ENCODE results near the gene ATXN7. TPM values are rescaled to one million over a fixed set of nuclear protein-coding genes. Genes with fewer than 3 reads are reported as not detected.

Gene ATXN7
- total RNA-seq, 2 experiments from 2014 or later = 15.2 to 35.2 TPM

- Histone ChIP-seq H3K4me3 (ENCODE audit: low read depth, low read length, poor library complexity, severe bottlenecking) (no peak overlapping the region), H3K9me3 (ENCODE audit: low read length) (no peaks in the 10 kb centered on the region), H3K4me1 (ENCODE audit: insufficient read depth, low read length, poor library complexity, severe bottlenecking) (peaks cover 9% of the 10 kb centered on the region), H3K27ac (ENCODE audit: low read depth, low read length, poor library complexity, severe bottlenecking) (no peak overlapping the region), H4K20me1 (ENCODE audit: insufficient read depth, low read length) (peaks cover 23% of the 10 kb centered on the region; the same call in 1 of the 2 replicates), H3K79me2 (ENCODE audit: insufficient read depth, low read depth, low read length) (peaks cover 46% of the 10 kb centered on the region), H3K9me2 (ENCODE audit: insufficient read depth, low read length) (no peaks in the 10 kb centered on the region), H3K4me2 (ENCODE audit: low read length) (no peak overlapping the region), H2AFZ (ENCODE audit: low read length) (no peak overlapping the region), H3K36me3 (ENCODE audit: insufficient read depth, low read length) (peaks cover 12% of the 10 kb centered on the region)
- no TSS peak for BruUV-seq (replicated peaks)
- ChIA-PET POLR2A (interaction anchor here (1.1 kb wide), 2 partner anchors 12 to 17 kb away, joined by 3 read pairs; no protein-coding TSS in a partner anchor), CTCF (ENCODE audit: unreplicated experiment) (no interaction called here)
- DNase-seq (ENCODE audit: low spot score) = no peak
- intact Hi-C loops (cut with micrococcal nuclease; ENCODE audit: unreplicated experiment) = no loop called here
- TF ChIP-seq EZH2phosphoT487 (IDR thresholded peaks at IDR 0.05; ENCODE audit: borderline replicate concordance, low read depth, low read length) (no peak), CTCF (conservative IDR thresholded peaks at IDR 0.05; ENCODE audit: low read length) (no peak)
These were observed 27.9 kb downstream of the ATXN7 start for GRCh38 chr3:63891518-63891917.

DNA sequence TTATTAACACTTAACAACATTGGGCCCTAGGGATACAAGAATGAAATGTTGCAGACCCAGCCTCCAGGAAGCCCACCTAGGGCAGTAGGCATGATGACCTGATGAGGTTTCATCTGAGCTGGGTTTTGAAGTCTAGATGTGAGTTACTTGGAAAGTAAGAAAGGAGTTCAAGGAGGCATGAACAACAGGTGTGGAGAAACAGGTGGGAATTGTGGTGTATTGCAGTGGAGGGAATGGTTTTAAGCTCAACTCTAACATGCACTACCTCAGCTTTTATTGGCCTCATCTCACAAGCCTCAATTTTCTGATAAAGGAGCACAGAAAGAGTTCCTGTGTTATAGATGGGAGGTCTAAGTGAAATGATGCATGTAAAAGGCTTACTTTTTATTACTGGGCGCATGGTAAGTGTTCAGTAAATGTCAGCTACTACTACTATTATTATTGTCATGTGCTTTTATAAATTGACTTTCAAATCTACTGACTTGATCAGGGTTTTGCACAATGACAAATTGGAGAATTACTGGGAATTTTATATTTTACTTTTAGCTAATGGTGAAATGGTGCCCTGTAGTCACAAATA lies 29.2 kb downstream of the ATXN7 start:
- H4K20me1 ChIP-seq (ENCODE audit: insufficient read depth, low read length) = peaks cover 24% of the 10 kb centered on the region; the same call in 1 of the 2 replicates
- no peak for DNase-seq (ENCODE audit: low spot score)
- TF ChIP-seq EZH2phosphoT487 (IDR thresholded peaks at IDR 0.05; ENCODE audit: borderline replicate concordance, low read depth, low read length) (no peak), CTCF (conservative IDR thresholded peaks at IDR 0.05; ENCODE audit: low read length) (no peak)
- ChIA-PET POLR2A (interaction anchor here (1.4 to 5.7 kb wide), 2 partner anchors 8 to 9 kb away, joined by 3 to 17 read pairs; no protein-coding TSS in a partner anchor), CTCF (ENCODE audit: unreplicated experiment) (no interaction called here)
- peaks cover 12% of the 10 kb centered on the region for H3K36me3 ChIP-seq (ENCODE audit: insufficient read depth, low read length)
- H3K9me3 ChIP-seq (ENCODE audit: low read length) = no peaks in the 10 kb centered on the region
- intact Hi-C loops (cut with micrococcal nuclease; ENCODE audit: unreplicated experiment) = no loop called here
- H3K4me2 ChIP-seq (ENCODE audit: low read length) = no peak overlapping the region
- no TSS peak for BruUV-seq (replicated peaks)
- no peak overlapping the region for H3K4me3 ChIP-seq (ENCODE audit: low read depth, low read length, poor library complexity, severe bottlenecking)
- no peaks in the 10 kb centered on the region for H3K9me2 ChIP-seq (ENCODE audit: insufficient read depth, low read length)
- H3K4me1 ChIP-seq (ENCODE audit: insufficient read depth, low read length, poor library complexity, severe bottlenecking) = peaks cover 13% of the 10 kb centered on the region
- H3K79me2 ChIP-seq (ENCODE audit: insufficient read depth, low read depth, low read length) = peaks cover 40% of the 10 kb centered on the region; the same call in 1 of the 2 replicates
- no peak overlapping the region for H2AFZ ChIP-seq (ENCODE audit: low read length)
- H3K27ac ChIP-seq (ENCODE audit: low read depth, low read length, poor library complexity, severe bottlenecking) = no peak overlapping the region

All from OCI-LY7 (cell line).